ENCODE data around the gene PRAMEF20. TPM values are rescaled to one million over a fixed set of nuclear protein-coding genes. Genes with fewer than 3 reads are reported as not detected.
"Not testable (repeated sequence)": the region's sequence is repeated elsewhere in the genome, so short reads cannot be mapped to it uniquely, and the experiment has no call there.

Gene PRAMEF20
- total and polyA plus RNA-seq, 8 donors: not detected

GRCh38 chr1:13407811-13408210 is 2.4 kb upstream of the PRAMEF20 start:
- TF ChIP-seq CTCF (IDR thresholded peaks at IDR 0.05): no peak
- H3K9me3 ChIP-seq: no peaks in the 10 kb centered on the region
- no peak for ATAC-seq
- peaks cover 0 to 11% of the 10 kb centered on the region in 2 donors for H3K27me3 ChIP-seq
- intact Hi-C loops (cut with DNase I): no loop called here
- H3K36me3 ChIP-seq: no peaks in the 10 kb centered on the region
- no peak overlapping the region for H3K27ac ChIP-seq
- H3K4me1 ChIP-seq: no peaks in the 10 kb centered on the region
- DNase-seq: no peak
- no peak overlapping the region for H3K4me3 ChIP-seq

DNA sequence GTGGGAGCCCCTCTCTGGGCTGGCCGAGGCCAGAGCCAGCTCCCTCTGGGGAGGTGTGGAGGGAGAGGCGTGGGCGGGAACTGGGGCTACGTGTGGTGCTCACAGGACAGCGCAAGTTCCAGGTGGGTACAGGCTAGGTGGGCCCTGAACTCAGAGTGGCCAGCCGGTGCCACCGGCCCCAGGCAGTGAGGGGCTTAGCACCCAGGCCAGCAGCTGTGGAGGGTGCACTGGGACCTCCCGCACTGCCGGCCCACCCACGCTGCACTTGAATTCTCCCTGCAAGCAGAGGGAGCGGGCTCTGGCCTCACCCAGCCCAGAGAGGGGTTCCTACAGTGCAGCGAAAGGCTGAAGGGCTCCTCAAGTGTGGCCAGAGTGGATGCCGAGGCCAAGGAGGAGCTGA is 20.2 kb downstream of the PRAMEF20 start:
- H3K4me1 ChIP-seq: no peaks in the 10 kb centered on the region
- no peak for DNase-seq
- intact Hi-C loops (cut with DNase I): no loop called here
- H3K9me3 ChIP-seq: no peaks in the 10 kb centered on the region
- no peak for ATAC-seq
- TF ChIP-seq CTCF (IDR thresholded peaks at IDR 0.05): no peak
- H3K36me3 ChIP-seq: no peaks in the 10 kb centered on the region
- H3K27me3 ChIP-seq: peaks cover 0 to 29% of the 10 kb centered on the region in 2 donors
- H3K27ac ChIP-seq: no peak overlapping the region
- no peak overlapping the region for H3K4me3 ChIP-seq

GRCh38 chr1:13432251-13432650 is 22.0 kb downstream of the PRAMEF20 start:
- intact Hi-C loops (cut with DNase I): no loop called here
- ATAC-seq (no peak), DNase-seq (no peak)
- TF ChIP-seq CTCF (IDR thresholded peaks at IDR 0.05): no peak
- Histone ChIP-seq H3K4me1 (no peaks in the 10 kb centered on the region), H3K36me3 (no peaks in the 10 kb centered on the region), H3K9me3 (no peaks in the 10 kb centered on the region), H3K4me3 (no peak overlapping the region), H3K27ac (no peak overlapping the region), H3K27me3 (peaks cover 0 to 39% of the 10 kb centered on the region in 2 donors)

GRCh38 chr1:13433694-13434358 is 23.6 kb downstream of the PRAMEF20 start:
- ATAC-seq; H3K27ac ChIP-seq; H3K4me3 ChIP-seq; H3K9me3 ChIP-seq; H3K4me1 ChIP-seq; intact Hi-C loops (cut with DNase I); H3K36me3 ChIP-seq; DNase-seq: not testable (repeated sequence)
- H3K27me3 ChIP-seq: peaks cover 0 to 30% of the 10 kb centered on the region in 2 donors

DNA sequence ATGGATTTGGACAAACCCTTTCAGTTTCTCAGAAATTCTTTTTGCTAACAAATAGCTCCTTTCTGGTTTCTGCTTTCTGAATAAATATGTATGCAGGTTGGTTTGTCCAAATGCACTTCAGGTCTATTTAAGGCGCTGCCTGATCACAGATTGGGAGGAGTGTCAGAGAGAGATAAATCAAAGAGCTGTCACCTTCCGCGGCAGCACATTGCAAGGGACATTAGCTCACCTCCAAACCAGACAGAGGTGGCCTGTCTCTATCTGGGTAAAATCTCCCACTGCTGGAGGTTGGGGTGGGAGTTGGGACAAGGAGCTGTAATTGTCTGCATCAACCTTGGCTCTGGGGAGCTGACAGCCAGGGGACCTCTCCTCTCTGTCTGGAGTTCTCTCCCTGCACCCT is 25.2 kb downstream of the PRAMEF20 start:
- no peak for ATAC-seq
- H3K27me3 ChIP-seq: peaks cover 0 to 30% of the 10 kb centered on the region in 2 donors
- no peaks in the 10 kb centered on the region for H3K4me1 ChIP-seq
- intact Hi-C loops (cut with DNase I): no loop called here
- no peaks in the 10 kb centered on the region for H3K36me3 ChIP-seq
- TF ChIP-seq CTCF (IDR thresholded peaks at IDR 0.05): no peak
- H3K9me3 ChIP-seq: no peaks in the 10 kb centered on the region
- H3K4me3 ChIP-seq: no peak overlapping the region
- no peak for DNase-seq
- H3K27ac ChIP-seq: no peak overlapping the region

DNA sequence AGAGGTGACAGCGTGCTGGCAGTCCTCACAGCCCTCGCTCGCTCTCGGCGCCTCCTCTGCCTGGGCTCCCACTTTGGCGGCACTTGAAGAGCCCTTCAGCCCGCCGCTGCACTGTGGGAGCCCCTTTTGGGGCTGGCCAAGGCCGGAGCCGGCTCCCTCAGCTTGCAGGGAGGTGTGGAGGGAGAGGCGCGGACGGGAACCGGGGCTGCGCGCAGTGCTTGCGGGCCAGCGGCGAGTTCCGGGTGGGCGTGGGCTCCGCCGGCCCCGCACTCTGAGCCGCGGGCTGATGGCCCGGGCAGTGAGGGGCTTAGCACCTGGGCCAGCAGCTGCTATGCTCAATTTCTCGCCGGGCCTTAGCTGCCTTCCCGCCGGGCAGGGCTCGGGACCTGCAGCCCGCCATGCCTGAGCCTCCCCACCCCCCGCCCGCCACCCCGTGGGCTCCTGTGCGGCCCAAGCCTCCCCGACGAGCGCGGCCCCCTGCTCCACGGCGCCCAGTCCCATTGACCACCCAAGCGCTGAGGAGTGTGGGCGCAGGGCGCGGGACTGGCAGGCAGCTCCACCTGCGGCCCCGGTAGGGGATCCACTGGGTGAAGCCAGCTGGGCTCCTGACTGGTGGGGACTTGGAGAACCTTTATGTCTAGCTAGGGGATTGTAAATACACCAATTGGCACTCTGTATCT is 29.0 kb downstream of the PRAMEF20 start:
- ATAC-seq; intact Hi-C loops (cut with DNase I); H3K9me3 ChIP-seq; H3K27ac ChIP-seq; H3K4me1 ChIP-seq; DNase-seq; H3K36me3 ChIP-seq; H3K4me3 ChIP-seq: not testable (repeated sequence)
- peaks cover 0 to 16% of the 10 kb centered on the region in 2 donors for H3K27me3 ChIP-seq
